ENCODE data around the gene NR1I3. TPM values are rescaled to one million over a fixed set of nuclear protein-coding genes. Genes with fewer than 3 reads are reported as not detected.
A peak's percentile ranks its signal among the peaks of the same experiment; 100 is the strongest.

NR1I3 gene
- total and polyA plus RNA-seq, 2 of the 13 experiments (the other 11 are each of a cell fraction or from before 2014, with no cell fraction given): 0.62 to 0.95 TPM

GRCh38 chr1:161225534-161226319 is 12.3 kb downstream of the NR1I3 start, which contains the start of gene TOMM40L (continued):
- TF ChIP-seq HNF4A (CRISPR knock-in tag; IDR thresholded peaks at IDR 0.05): 0 out of 2 replicates have a peak, but pooled peaks have one; percentile 10
- TF ChIP-seq MXI1 (IDR thresholded peaks at IDR 0.05; ENCODE audit: borderline replicate concordance, low read depth, low read length): peak; percentile 93; the same call in 2 of the 3 replicates
- no peak for TF ChIP-seq EED (CRISPR knock-in tag; IDR thresholded peaks at IDR 0.05)
- TF ChIP-seq CCAR2 (optimal IDR thresholded peaks at IDR 0.05; ENCODE audit: low read depth, low read length): no peak
- no peak for TF ChIP-seq TCF12 (IDR thresholded peaks at IDR 0.05)
- TF ChIP-seq TCF12 (CRISPR knock-in tag; IDR thresholded peaks at IDR 0.05): no peak
- TF ChIP-seq, protein P1, sequence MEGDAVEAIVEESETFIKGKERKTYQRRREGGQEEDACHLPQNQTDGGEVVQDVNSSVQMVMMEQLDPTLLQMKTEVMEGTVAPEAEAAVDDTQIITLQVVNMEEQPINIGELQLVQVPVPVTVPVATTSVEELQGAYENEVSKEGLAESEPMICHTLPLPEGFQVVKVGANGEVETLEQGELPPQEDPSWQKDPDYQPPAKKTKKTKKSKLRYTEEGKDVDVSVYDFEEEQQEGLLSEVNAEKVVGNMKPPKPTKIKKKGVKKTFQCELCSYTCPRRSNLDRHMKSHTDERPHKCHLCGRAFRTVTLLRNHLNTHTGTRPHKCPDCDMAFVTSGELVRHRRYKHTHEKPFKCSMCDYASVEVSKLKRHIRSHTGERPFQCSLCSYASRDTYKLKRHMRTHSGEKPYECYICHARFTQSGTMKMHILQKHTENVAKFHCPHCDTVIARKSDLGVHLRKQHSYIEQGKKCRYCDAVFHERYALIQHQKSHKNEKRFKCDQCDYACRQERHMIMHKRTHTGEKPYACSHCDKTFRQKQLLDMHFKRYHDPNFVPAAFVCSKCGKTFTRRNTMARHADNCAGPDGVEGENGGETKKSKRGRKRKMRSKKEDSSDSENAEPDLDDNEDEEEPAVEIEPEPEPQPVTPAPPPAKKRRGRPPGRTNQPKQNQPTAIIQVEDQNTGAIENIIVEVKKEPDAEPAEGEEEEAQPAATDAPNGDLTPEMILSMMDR (CRISPR knock-in tag; IDR thresholded peaks at IDR 0.05): peak; percentile 79
- TF ChIP-seq ATF1 (CRISPR knock-in tag; IDR thresholded peaks at IDR 0.05): peak; percentile 70
- TF ChIP-seq RFX3 (CRISPR knock-in tag; IDR thresholded peaks at IDR 0.05): no peak
- TF ChIP-seq MYPOP (CRISPR knock-in tag; IDR thresholded peaks at IDR 0.05): no peak
- no peak for TF ChIP-seq NR2F1 (CRISPR knock-in tag; IDR thresholded peaks at IDR 0.05)
- TF ChIP-seq FOXK2 (IDR thresholded peaks at IDR 0.05): peak; percentile 19; the same call in 1 of the 2 replicates
- TF ChIP-seq ELF1 (CRISPR knock-in tag; IDR thresholded peaks at IDR 0.05): peak; percentile 51
- TF ChIP-seq GATAD2A (CRISPR knock-in tag; IDR thresholded peaks at IDR 0.05): peak; percentile 58
- peak; percentile 30; the same call in 1 of the 2 replicates for TF ChIP-seq ZMYM4 (CRISPR knock-in tag; IDR thresholded peaks at IDR 0.05)
- TF ChIP-seq, protein P2, sequence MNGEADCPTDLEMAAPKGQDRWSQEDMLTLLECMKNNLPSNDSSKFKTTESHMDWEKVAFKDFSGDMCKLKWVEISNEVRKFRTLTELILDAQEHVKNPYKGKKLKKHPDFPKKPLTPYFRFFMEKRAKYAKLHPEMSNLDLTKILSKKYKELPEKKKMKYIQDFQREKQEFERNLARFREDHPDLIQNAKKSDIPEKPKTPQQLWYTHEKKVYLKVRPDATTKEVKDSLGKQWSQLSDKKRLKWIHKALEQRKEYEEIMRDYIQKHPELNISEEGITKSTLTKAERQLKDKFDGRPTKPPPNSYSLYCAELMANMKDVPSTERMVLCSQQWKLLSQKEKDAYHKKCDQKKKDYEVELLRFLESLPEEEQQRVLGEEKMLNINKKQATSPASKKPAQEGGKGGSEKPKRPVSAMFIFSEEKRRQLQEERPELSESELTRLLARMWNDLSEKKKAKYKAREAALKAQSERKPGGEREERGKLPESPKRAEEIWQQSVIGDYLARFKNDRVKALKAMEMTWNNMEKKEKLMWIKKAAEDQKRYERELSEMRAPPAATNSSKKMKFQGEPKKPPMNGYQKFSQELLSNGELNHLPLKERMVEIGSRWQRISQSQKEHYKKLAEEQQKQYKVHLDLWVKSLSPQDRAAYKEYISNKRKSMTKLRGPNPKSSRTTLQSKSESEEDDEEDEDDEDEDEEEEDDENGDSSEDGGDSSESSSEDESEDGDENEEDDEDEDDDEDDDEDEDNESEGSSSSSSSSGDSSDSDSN (CRISPR knock-in tag; IDR thresholded peaks at IDR 0.05): peak; percentile 58
- TF ChIP-seq ZNF224 (CRISPR knock-in tag; IDR thresholded peaks at IDR 0.05): peak; percentile 41; the same call in 1 of the 2 replicates
- TF ChIP-seq, protein P3, sequence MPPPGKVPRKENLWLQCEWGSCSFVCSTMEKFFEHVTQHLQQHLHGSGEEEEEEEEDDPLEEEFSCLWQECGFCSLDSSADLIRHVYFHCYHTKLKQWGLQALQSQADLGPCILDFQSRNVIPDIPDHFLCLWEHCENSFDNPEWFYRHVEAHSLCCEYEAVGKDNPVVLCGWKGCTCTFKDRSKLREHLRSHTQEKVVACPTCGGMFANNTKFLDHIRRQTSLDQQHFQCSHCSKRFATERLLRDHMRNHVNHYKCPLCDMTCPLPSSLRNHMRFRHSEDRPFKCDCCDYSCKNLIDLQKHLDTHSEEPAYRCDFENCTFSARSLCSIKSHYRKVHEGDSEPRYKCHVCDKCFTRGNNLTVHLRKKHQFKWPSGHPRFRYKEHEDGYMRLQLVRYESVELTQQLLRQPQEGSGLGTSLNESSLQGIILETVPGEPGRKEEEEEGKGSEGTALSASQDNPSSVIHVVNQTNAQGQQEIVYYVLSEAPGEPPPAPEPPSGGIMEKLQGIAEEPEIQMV (CRISPR knock-in tag; IDR thresholded peaks at IDR 0.05; ENCODE audit: low read depth): 0 out of 2 replicates have a peak, but pooled peaks have one; percentile 34
- 0 out of 2 replicates have a peak, but pooled peaks have one; percentile 17 for TF ChIP-seq SAFB2 (CRISPR knock-in tag; IDR thresholded peaks at IDR 0.05; ENCODE audit: borderline replicate concordance, low read depth)
- peak; percentile 58; the same call in 1 of the 2 replicates for TF ChIP-seq CREB1 (IDR thresholded peaks at IDR 0.05)
- peak; percentile 74 for TF ChIP-seq CREB1 (CRISPR knock-in tag; IDR thresholded peaks at IDR 0.05)
- TF ChIP-seq ZNF792 (CRISPR knock-in tag; IDR thresholded peaks at IDR 0.05): peak; percentile 46
- no peak for TF ChIP-seq ZBTB34 (CRISPR knock-in tag; IDR thresholded peaks at IDR 0.05)
